ENCODE results near the gene GALNT18. TPM values are rescaled to one million over a fixed set of nuclear protein-coding genes. Genes with fewer than 3 reads are reported as not detected.

Gene GALNT18
- total RNA-seq, 1 experiment from 2014 or later, result 1.7 TPM

DNA sequence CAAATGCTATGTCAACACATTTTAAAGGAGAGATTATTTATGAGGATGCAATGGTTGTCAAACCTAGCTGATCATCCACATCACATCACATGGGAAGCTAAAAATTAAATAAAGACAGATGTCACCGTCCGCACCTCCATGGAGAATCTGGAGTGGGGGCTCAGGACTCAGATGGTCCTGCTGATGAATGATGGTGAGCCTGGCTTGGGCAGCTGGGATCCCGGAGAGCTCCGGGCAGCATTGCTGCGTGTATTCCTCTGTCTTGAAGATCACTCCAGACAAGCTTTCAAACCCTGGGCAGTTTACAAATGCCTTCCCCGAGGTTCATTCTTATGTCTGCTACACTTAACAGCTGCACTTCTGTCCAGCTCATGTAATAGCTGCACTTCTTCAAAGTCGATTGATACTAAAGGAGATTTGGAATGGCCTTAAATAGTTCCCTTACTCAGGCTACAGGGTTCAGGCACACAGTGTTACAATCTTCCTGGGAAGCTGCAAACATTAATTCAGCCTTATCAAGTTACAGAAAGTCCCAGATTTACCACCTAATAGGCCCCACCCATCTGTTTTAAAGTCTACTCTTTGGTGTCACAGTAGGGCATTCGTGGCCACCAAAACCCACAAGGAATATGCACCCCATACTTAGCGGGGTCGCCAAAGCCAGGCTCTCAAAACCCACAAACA is 234.0 kb downstream of the GALNT18 start:
- Mint-ChIP-seq H3K4me3 (no peak overlapping the region), H3K4me1 (peaks cover 16 to 25% of the 10 kb centered on the region in 2 experiments), H3K36me3 (ENCODE audit: insufficient read depth in 1 of 3, low read depth in 3 of 3) (peaks cover 0 to 2% (median 0%) of the 10 kb centered on the region in 3 experiments; a peak in 2 of 7 replicates), H3K27me3 (ENCODE audit: low read depth) (peaks cover 2% of the 10 kb centered on the region), H3K9me3 (peaks cover 0 to 4% of the 10 kb centered on the region in 2 experiments; a peak in 1 of 5 replicates), H3K27ac (no peak overlapping the region)
- no peak overlapping the region for H2AFZ ChIP-seq (ENCODE audit: low read length)
- H3K9ac ChIP-seq (ENCODE audit: extremely low read depth, insufficient read length, low read length), result no peak overlapping the region
- H2AK5ac ChIP-seq (ENCODE audit: insufficient read length, low read length), result no peak overlapping the region
- no peak overlapping the region for H3K4ac ChIP-seq (ENCODE audit: low read depth, low read length)
- no peak for DNase-seq
- no CpG with 5 or more reads among the region's 10 CpGs for WGBS (ENCODE audit: extremely low coverage, insufficient read length, low lambda C conversion rate)
- no peaks in the 10 kb centered on the region for H4K20me1 ChIP-seq (ENCODE audit: control insufficient read depth, insufficient read depth, insufficient read length)
- no peak overlapping the region for H4K8ac ChIP-seq (replicated peaks; ENCODE audit: insufficient read length, low read depth, low read length)
- no peak overlapping the region for H3K23ac ChIP-seq (ENCODE audit: insufficient read length, low read depth, low read length)
- H2BK20ac ChIP-seq (ENCODE audit: low read depth, low read length, poor library complexity, severe bottlenecking), result no peak overlapping the region
- no peaks in the 10 kb centered on the region; the same call in 1 of the 2 replicates for H3K4me1 ChIP-seq (ENCODE audit: insufficient read depth, low read length)
- no peaks in the 10 kb centered on the region for H3K27me3 ChIP-seq (ENCODE audit: insufficient read depth, low read length)
- H3K27ac ChIP-seq (ENCODE audit: insufficient read length, low read depth, low read length), result no peak overlapping the region
- H3T11ph ChIP-seq (ENCODE audit: low read length), result no peak overlapping the region
- no peaks in the 10 kb centered on the region for H3K79me1 ChIP-seq (ENCODE audit: insufficient read depth, low read depth, low read length, poor library complexity, severe bottlenecking)
- TF ChIP-seq, protein P1, sequence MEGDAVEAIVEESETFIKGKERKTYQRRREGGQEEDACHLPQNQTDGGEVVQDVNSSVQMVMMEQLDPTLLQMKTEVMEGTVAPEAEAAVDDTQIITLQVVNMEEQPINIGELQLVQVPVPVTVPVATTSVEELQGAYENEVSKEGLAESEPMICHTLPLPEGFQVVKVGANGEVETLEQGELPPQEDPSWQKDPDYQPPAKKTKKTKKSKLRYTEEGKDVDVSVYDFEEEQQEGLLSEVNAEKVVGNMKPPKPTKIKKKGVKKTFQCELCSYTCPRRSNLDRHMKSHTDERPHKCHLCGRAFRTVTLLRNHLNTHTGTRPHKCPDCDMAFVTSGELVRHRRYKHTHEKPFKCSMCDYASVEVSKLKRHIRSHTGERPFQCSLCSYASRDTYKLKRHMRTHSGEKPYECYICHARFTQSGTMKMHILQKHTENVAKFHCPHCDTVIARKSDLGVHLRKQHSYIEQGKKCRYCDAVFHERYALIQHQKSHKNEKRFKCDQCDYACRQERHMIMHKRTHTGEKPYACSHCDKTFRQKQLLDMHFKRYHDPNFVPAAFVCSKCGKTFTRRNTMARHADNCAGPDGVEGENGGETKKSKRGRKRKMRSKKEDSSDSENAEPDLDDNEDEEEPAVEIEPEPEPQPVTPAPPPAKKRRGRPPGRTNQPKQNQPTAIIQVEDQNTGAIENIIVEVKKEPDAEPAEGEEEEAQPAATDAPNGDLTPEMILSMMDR (conservative IDR thresholded peaks at IDR 0.05), result no peak
- H3K23me2 ChIP-seq (ENCODE audit: insufficient read length, low read depth, low read length, poor library complexity, severe bottlenecking), result no peaks in the 10 kb centered on the region
- H4K5ac ChIP-seq (ENCODE audit: insufficient read length, low read depth, low read length), result no peak overlapping the region
- H2BK5ac ChIP-seq (ENCODE audit: insufficient read length, low read length), result no peak overlapping the region
- no peak overlapping the region for H4K91ac ChIP-seq (ENCODE audit: insufficient read length, low read depth, low read length)
- no peak overlapping the region for H3K14ac ChIP-seq (ENCODE audit: insufficient read depth, low read length)
- no peaks in the 10 kb centered on the region for H3K9me3 ChIP-seq (ENCODE audit: control insufficient read depth, low read depth, low read length)
- H3K79me2 ChIP-seq (ENCODE audit: insufficient read depth, low read length), result no peaks in the 10 kb centered on the region
- H2BK120ac ChIP-seq (ENCODE audit: low read depth, low read length, poor library complexity, severe bottlenecking), result no peak overlapping the region
- no peak overlapping the region for H2BK15ac ChIP-seq (ENCODE audit: low read depth, low read length)
- H3K18ac ChIP-seq (ENCODE audit: insufficient read length, low read depth, low read length), result no peak overlapping the region
- no peak overlapping the region for H2BK12ac ChIP-seq (ENCODE audit: insufficient read length, low read depth, low read length)
- H3K4me2 ChIP-seq (ENCODE audit: insufficient read depth, insufficient read length, low read length), result no peak overlapping the region
- no peak overlapping the region for H3K56ac ChIP-seq (ENCODE audit: insufficient read length, low read depth, low read length)
